C4-2B (cell line): Measurements from ENCODE around the gene ANKRD63.

Experiments used
- CTCF ChIP-seq: fragments of 450-650 bp; conservative IDR thresholded peaks from 2 replicates; pipeline ENCODE4 v1.5.1; 2017; ENCODE audit warnings: mild to moderate bottlenecking
- ZFX ChIP-seq: fragments of 450-650 bp; IDR thresholded peaks from 2 replicates; pipeline ENCODE4 v1.6.1; 2017

DNA sequence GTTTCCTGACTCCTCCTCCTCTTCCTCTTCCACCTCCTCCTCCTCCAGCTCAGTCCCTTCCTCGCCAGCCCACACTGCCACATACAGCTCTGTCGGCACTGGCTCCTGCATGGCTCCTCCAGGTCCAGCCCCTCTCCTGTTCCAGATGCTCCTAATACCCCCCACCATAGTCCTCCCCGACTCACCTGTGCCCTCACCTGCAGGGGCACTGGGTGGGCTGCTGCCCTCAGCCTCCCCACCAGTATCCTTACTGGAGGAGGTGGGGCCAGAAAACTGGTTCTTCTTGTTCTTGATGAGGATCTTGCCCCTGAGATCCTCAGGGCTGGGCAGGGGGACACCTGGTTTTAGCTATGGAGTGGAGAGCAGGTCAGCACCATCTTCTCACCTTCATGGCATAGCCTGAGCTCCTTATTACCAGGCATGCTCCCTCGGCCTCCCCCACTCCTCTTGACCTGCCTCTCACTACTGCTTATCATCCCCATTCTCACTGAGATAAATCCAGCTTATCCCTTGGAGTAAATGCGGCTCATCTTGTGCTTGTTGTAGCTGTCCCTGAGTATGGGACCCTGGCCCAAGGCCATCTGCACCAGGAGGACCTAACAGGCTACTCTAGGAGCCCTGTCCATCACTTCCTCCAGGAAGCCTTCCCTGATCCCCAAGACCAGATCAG, 13.8 kb upstream of the ANKRD63 start:
- TF ChIP-seq CTCF (no peak), ZFX (no peak)
